GM21723 (cell line): Measurements from ENCODE around the gene SLC39A11.

Experiments used
- ATAC-seq: cut with Tn5 transposase; IDR thresholded peaks from one replicate; pipeline ENCODE4 v1.9.1; 2021; ENCODE audit warnings: mild to moderate bottlenecking, moderate library complexity; ENCODE audit not compliant: unreplicated experiment

SLC39A11 gene

GRCh38 chr17:72883351-72883750 lies 209.1 kb downstream of the SLC39A11 start:
- no peak for ATAC-seq

DNA sequence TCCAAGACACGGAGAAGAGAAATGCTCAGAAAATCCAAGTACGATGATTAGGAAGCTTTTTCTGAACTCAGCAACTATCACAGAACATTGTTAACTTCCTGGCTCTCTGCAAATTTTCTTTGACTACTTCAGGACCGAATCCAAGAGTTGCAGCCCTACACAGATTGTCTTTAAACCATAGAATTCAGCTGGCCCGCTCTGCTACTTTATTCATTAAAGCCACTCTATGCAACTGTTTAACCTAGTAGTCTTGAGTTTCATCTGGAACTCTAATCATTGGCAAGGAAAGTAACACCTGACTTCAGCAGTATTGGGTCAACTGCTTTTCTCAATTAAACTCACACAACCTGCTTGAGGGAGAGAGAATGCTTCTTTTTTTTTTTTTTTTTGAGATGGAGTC lies 210.1 kb downstream of the SLC39A11 start:
- no peak for ATAC-seq

- ATAC-seq, result no peak
Measured at GRCh38 chr17:72879877-72880276, 212.6 kb downstream of the SLC39A11 start.

DNA sequence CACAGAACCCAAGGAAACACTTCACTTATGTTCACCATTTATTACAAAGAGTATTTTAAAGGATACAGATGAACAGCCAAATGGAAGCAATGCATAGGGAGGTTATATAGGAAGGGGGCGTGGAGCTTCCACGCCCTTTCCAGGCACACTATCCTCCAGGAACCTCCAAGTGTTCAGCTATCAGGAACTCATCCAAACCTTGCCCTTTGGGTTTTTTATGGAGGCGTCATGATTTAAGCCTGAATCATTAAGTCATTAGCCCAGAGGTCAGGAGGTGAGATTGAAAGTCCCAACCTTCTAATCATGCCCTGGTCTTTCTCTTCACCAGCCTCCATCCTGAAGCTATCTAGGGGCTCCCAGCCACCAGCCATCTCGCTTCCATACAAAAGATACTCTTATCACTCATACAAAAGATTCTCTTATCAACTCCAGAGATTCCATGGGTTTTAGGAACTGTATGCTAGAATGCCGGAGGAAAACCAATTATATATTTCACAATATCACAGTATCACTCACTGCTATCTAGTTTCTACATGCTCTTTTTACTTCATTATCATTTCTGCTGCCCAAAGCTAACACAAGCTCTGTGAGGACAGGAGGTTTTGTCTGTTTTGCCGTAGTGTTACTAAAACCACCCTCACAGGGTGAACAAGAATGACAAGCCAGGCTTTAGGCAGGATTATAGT lies 213.4 kb downstream of the SLC39A11 start:
- no peak for ATAC-seq

GRCh38 chr17:72877348-72877747 lies 215.1 kb downstream of the SLC39A11 start:
- no peak for ATAC-seq

- no peak for ATAC-seq
Measured at GRCh38 chr17:72876413-72876812, 216.1 kb downstream of the SLC39A11 start.

- no peak for ATAC-seq
Measured at GRCh38 chr17:72875361-72875760, 217.1 kb downstream of the SLC39A11 start.

- ATAC-seq, result no peak
Measured at GRCh38 chr17:72872396-72872795, 220.1 kb downstream of the SLC39A11 start.

- no peak for ATAC-seq
Measured at GRCh38 chr17:72870367-72870985, 222.0 kb downstream of the SLC39A11 start.

DNA sequence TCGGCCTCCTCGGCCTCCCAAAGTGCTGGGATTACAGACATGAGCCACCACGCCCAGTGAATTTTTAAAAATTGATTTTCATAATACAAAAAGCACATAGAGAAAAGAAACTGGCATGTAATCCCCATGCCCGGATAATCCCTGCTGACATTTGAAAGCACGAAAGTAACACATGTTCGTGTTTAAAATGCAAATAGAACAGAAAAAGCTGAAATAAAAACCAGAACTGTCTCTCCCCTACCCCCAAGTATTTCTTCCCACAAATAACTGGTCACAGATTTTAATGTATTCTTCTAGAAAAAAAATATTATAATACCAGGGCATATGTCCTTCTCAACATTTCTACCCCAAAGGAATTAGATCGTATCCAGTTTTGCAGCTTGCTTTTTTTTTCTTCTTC lies 222.9 kb downstream of the SLC39A11 start:
- no peak for ATAC-seq

- no peak for ATAC-seq
Measured at GRCh38 chr17:72865954-72866353, 226.5 kb downstream of the SLC39A11 start.

GRCh38 chr17:72863526-72864211 lies 228.8 kb downstream of the SLC39A11 start:
- peak; percentile 77 for ATAC-seq

- no peak for ATAC-seq
Measured at GRCh38 chr17:72862276-72862999, 230.1 kb downstream of the SLC39A11 start.

DNA sequence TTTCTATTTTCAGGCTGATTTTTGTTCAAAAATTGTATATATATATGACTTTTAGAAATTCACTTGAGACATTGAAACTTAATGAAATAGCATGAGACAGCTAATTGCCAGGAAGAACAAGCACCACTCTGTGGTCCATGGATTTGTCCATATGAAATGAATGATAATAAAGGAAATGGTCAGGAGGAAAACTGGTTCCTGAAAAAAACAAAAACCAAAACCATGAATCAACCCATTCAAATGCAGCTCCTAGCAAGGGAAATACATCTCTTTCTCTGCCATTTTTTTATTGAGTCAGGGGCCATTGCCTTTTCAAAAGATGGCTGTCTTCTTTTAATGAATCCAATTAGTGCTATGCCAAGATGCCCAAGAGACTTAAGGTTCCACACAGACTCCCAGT lies 230.7 kb downstream of the SLC39A11 start:
- no peak for ATAC-seq

- no peak for ATAC-seq
Measured at GRCh38 chr17:72860778-72861177, 231.7 kb downstream of the SLC39A11 start.

DNA sequence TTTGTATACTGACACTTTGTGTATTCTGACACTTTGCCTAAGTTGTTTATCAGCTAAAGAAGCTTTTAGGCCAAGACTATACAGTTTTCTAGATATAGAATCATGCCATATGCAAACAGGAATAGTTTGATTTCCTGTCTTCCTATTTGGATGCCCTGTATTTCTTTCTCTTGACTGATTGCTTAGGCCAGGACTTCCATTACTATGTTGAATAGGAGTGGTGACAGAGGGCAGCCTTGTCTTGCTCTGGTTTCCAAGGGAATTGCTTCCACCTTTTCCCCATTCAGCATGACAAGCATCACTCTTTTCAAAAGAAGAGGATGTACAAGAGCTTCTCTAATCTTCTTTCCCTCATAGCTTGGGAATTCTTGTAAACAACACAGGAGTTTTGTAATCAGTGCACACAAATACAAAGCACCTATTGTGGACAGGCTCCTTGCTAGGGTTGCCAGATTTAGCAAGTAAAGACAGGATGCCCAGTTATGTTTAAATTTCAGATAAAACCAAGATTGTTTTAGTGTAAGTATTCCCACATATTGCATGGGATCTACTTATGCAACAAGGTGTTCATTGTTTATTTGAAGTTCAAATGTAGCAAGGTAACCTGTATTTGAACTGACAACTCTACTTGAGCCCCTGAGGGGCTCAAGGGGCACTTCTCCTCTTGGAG lies 233.5 kb downstream of the SLC39A11 start:
- no peak for ATAC-seq

DNA sequence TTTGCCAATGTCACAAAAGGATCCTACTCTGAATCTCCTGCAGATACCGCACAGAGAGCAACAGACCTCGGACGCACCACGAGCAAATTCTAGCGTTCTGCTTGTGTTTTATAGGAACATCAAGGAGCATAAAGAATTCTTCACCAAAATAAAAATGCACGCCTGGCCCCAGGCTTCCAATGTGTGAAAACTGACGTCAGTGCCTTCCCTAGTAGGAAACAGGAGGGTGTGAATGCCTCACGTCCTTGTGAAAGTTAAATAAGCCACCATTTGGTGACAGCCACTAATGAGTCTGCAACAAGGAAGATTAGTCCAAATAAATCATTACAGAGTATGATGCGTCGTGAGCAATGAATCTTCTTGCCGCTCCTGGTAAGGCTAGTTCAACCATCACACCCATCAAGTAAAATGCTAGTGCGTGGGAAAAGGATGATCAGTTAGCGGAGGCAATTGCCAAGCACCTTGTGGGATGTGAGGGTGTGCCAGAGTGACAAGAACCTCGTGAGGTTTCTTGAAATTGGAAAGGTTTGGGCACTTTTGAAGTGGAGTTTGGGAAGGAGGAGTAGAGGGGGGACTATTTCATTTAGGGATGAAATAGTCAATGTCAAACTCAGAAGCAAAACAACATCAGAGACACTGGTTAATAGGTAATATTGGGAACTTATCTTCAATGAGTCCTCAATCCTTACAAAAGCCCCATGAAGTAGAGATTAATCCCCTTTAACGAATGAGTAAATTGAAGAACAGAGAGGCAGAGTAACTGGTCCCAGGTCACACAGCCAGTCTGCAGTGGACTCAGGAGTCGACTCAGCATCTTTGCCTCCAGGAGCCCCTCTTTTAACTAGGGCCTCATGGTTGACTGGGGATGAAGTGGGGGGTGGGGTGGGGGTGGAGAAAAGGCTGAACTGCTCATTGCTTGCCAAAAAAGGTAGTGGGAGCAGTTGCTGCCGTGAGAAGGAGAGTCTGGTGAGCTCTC lies 238.8 kb downstream of the SLC39A11 start:
- ATAC-seq, result no peak

- no peak for ATAC-seq
Measured at GRCh38 chr17:72852277-72852938, 240.1 kb downstream of the SLC39A11 start.

GRCh38 chr17:72850410-72851118 lies 241.9 kb downstream of the SLC39A11 start:
- no peak for ATAC-seq
